PC-3 (cell line): Measurements from ENCODE around the gene DDX39B. TPM values are rescaled to one million over a fixed set of nuclear protein-coding genes. Genes with fewer than 3 reads are reported as not detected.

Experiments
- ATAC-seq: fragments of 200-7000 bp; cut with Tn5 transposase; 2 replicates; pipeline ENCODE4 v1.9.1; 2020; ENCODE audit warnings: mild to moderate bottlenecking, moderate library complexity
- BruUV-seq: library from RNA; stranded (reverse); fragments of 400-500 nt; replicated peaks from 2 replicates; lab custom pipeline; 2021; lab: Mats Ljungman, UMichigan
- CTCF ChIA-PET: fragments of 300-600 bp; sonication (Branson Sonifier 250); formaldehyde crosslinking; loops from one replicate; lab custom pipeline; 2022; ENCODE audit warnings: antibody characterized with exemption; lab: Charles Lee
- POLR2A ChIA-PET: fragments of 300-600 bp; sonication (Branson Sonifier 250); formaldehyde crosslinking; loops from one replicate; lab custom pipeline; 2022; ENCODE audit warnings: antibody characterized with exemption; ENCODE audit not compliant: unreplicated experiment; lab: Charles Lee
- DNase-seq: peaks from one replicate; pipeline ENCODE4 v3.0.0-alpha.2; 2015
- H2AFZ ChIP-seq: fragments of 300-600 bp; sonication (generic); 2 replicates; pipeline ENCODE4 v1.6.0; 2016; ENCODE audit warnings: antibody characterized with exemption, low read length
- H3F3A ChIP-seq: fragments of 300-600 bp; sonication (generic); one replicate; pipeline ENCODE4 v1.6.0; 2017; ENCODE audit warnings: antibody characterized with exemption, low read length, control low read depth, mild to moderate bottlenecking; ENCODE audit not compliant: unreplicated experiment
- H3K27ac ChIP-seq: fragments of 300-600 bp; sonication (generic); 2 replicates; pipeline ENCODE4 v1.5.1; 2016; ENCODE audit warnings: mild to moderate bottlenecking, low read length
- H3K27me3 ChIP-seq: fragments of 300-600 bp; sonication (generic); 2 replicates; pipeline ENCODE4 v1.6.1; 2016; ENCODE audit warnings: low read length, mixed read lengths
- H3K36me3 ChIP-seq: fragments of 300-600 bp; sonication (generic); 2 replicates; pipeline ENCODE4 v1.6.1; 2016; ENCODE audit warnings: low read depth, mixed run types, low read length, mixed read lengths
- H3K4me1 ChIP-seq: fragments of 300-600 bp; sonication (generic); 2 replicates; pipeline ENCODE4 v1.5.1; 2016; ENCODE audit warnings: low read length; ENCODE audit not compliant: insufficient read depth
- H3K4me2 ChIP-seq: fragments of 300-600 bp; sonication (generic); 2 replicates; pipeline ENCODE4 v1.6.0; 2016; ENCODE audit warnings: low read length
- H3K4me3 ChIP-seq: fragments of 300-600 bp; sonication (generic); 2 replicates; pipeline ENCODE4 v1.5.1; 2016; ENCODE audit warnings: mild to moderate bottlenecking, low read length, mixed read lengths
- H3K79me2 ChIP-seq: fragments of 300-600 bp; sonication (generic); 2 replicates; pipeline ENCODE4 v1.6.1; 2017; ENCODE audit warnings: low read length, mixed read lengths
- H3K9ac ChIP-seq: fragments of 300-600 bp; sonication (generic); 2 replicates; pipeline ENCODE4 v1.6.0; 2016; ENCODE audit warnings: mild to moderate bottlenecking, low read length
- H3K9me2 ChIP-seq: fragments of 300-600 bp; sonication (generic); replicated peaks from 2 replicates; pipeline ENCODE4 v1.6.1; 2016; ENCODE audit warnings: mixed run types, low read length, mixed read lengths
- H3K9me3 ChIP-seq: fragments of 300-600 bp; sonication (generic); 2 replicates; pipeline ENCODE4 v1.6.1; 2016; ENCODE audit warnings: low read length, mixed read lengths
- H4K20me1 ChIP-seq: fragments of 300-600 bp; sonication (generic); 2 replicates; pipeline ENCODE4 v1.6.1; 2016; ENCODE audit warnings: low read length, mixed read lengths
- EZH2 ChIP-seq: fragments of 300-600 bp; sonication (generic); IDR thresholded peaks from one replicate; pipeline ENCODE4 v1.6.1; 2017; ENCODE audit warnings: antibody characterized with exemption, mild to moderate bottlenecking, low read length; ENCODE audit not compliant: unreplicated experiment
- EZH2phosphoT487 ChIP-seq: fragments of 300-600 bp; sonication (generic); IDR thresholded peaks from 2 replicates; pipeline ENCODE4 v1.6.1; 2018; ENCODE audit warnings: mild to moderate bottlenecking, antibody characterized with exemption, low read length, borderline replicate concordance
- intact Hi-C: fragments of 100-400 bp; cut with micrococcal nuclease; formaldehyde crosslinking; loops from 2 replicates; pipeline ENCODE4 v1.9.0; 2023
- total RNA-seq: library from RNA; depleted of rRNA; stranded (reverse); fragments of >200 nt; gene quantifications from 2 replicates; pipeline ENCODE4 v1.2.3, GENCODE V29; 2014
- TF ChIP-seq, protein P1 (sequence below): fragments of 300-600 bp; sonication (generic); conservative IDR thresholded peaks from 2 replicates; pipeline ENCODE4 v1.5.1; 2017; ENCODE audit warnings: antibody characterized with exemption, low read depth, mild to moderate bottlenecking, low read length

DDX39B gene
- total RNA-seq, 1 experiment from 2014 or later = 465 TPM

DNA sequence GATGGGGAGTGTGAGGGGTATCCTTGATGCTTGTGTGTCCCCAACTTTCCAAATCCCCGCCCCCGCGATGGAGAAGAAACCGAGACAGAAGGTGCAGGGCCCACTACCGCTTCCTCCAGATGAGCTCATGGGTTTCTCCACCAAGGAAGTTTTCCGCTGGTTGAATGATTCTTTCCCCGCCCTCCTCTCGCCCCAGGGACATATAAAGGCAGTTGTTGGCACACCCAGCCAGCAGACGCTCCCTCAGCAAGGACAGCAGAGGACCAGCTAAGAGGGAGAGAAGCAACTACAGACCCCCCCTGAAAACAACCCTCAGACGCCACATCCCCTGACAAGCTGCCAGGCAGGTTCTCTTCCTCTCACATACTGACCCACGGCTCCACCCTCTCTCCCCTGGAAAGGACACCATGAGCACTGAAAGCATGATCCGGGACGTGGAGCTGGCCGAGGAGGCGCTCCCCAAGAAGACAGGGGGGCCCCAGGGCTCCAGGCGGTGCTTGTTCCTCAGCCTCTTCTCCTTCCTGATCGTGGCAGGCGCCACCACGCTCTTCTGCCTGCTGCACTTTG, 33.6 kb upstream of the DDX39B start, which contains the start of gene TNF:
TSS of gene TNF (plus strand) at position 231 of the 567 bp plus-strand sequence. CDS start at position 408, 177 bp downstream.
- Histone ChIP-seq H3K79me2 (no peaks in the 10 kb centered on the region), H4K20me1 (no peaks in the 10 kb centered on the region), H3K4me3 (no peak within 1 kb of the TSS), H3K9me2 (no peaks in the 10 kb centered on the region), H3K4me2 (no peak within 1 kb of the TSS), H3K27me3 (no peaks in the 10 kb centered on the region), H2AFZ (no peak within 1 kb of the TSS), H3K27ac (no peak within 1 kb of the TSS), H3K4me1 (0 out of 2 replicates have a peak, but pooled peaks cover 8% of the 10 kb centered on the region), H3K36me3 (no peaks in the 10 kb centered on the region), H3K9me3 (no peaks in the 10 kb centered on the region), H3K9ac (no peak within 1 kb of the TSS), H3F3A (no peaks in the 10 kb centered on the region)
- TF ChIP-seq, protein P1, sequence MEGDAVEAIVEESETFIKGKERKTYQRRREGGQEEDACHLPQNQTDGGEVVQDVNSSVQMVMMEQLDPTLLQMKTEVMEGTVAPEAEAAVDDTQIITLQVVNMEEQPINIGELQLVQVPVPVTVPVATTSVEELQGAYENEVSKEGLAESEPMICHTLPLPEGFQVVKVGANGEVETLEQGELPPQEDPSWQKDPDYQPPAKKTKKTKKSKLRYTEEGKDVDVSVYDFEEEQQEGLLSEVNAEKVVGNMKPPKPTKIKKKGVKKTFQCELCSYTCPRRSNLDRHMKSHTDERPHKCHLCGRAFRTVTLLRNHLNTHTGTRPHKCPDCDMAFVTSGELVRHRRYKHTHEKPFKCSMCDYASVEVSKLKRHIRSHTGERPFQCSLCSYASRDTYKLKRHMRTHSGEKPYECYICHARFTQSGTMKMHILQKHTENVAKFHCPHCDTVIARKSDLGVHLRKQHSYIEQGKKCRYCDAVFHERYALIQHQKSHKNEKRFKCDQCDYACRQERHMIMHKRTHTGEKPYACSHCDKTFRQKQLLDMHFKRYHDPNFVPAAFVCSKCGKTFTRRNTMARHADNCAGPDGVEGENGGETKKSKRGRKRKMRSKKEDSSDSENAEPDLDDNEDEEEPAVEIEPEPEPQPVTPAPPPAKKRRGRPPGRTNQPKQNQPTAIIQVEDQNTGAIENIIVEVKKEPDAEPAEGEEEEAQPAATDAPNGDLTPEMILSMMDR = no peak
- TF ChIP-seq EZH2 = no peak
- no peak for TF ChIP-seq EZH2phosphoT487
- ATAC-seq (no peak), DNase-seq (no peak)
- POLR2A ChIA-PET = no interaction called here
- intact Hi-C loops = no loop called here
- CTCF ChIA-PET = no interaction called here
- no TSS peak for BruUV-seq

DNA sequence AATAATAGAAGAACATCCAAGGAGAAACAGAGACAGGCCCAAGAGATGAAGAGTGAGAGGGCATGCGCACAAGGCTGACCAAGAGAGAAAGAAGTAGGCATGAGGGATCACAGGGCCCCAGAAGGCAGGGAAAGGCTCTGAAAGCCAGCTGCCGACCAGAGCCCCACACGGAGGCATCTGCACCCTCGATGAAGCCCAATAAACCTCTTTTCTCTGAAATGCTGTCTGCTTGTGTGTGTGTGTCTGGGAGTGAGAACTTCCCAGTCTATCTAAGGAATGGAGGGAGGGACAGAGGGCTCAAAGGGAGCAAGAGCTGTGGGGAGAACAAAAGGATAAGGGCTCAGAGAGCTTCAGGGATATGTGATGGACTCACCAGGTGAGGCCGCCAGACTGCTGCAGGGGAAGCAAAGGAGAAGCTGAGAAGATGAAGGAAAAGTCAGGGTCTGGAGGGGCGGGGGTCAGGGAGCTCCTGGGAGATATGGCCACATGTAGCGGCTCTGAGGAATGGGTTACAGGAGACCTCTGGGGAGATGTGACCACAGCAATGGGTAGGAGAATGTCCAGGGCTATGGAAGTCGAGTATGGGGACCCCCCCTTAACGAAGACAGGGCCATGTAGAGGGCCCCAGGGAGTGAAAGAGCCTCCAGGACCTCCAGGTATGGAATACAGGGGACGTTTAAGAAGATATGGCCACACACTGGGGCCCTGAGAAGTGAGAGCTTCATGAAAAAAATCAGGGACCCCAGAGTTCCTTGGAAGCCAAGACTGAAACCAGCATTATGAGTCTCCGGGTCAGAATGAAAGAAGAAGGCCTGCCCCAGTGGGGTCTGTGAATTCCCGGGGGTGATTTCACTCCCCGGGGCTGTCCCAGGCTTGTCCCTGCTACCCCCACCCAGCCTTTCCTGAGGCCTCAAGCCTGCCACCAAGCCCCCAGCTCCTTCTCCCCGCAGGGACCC, 32.6 kb upstream of the DDX39B start:
- Histone ChIP-seq H3K27me3 (no peaks in the 10 kb centered on the region), H4K20me1 (no peaks in the 10 kb centered on the region), H3K4me2 (no peak overlapping the region), H3F3A (no peaks in the 10 kb centered on the region), H2AFZ (no peak overlapping the region), H3K9ac (no peak overlapping the region), H3K27ac (no peak overlapping the region), H3K4me1 (0 out of 2 replicates have a peak, but pooled peaks cover 8% of the 10 kb centered on the region), H3K4me3 (no peak overlapping the region), H3K36me3 (no peaks in the 10 kb centered on the region), H3K9me2 (no peaks in the 10 kb centered on the region), H3K9me3 (no peaks in the 10 kb centered on the region), H3K79me2 (no peaks in the 10 kb centered on the region)
- ATAC-seq (no peak), DNase-seq (no peak)
- CTCF ChIA-PET = no interaction called here
- POLR2A ChIA-PET = no interaction called here
- no peak for TF ChIP-seq EZH2phosphoT487
- no peak for TF ChIP-seq EZH2
- TF ChIP-seq, protein P1 = no peak
- intact Hi-C loops = no loop called here
- BruUV-seq = no TSS peak
